Loucy (cell line): ENCODE results near the gene NGEF.

Source experiments
- H2AFZ ChIP-seq: fragments of 200-600 bp; sonication (generic); 2 replicates; pipeline ENCODE4 v1.6.0; 2016; ENCODE audit warnings: antibody characterized with exemption, mild to moderate bottlenecking, low read length, moderate library complexity
- H3F3A ChIP-seq: fragments of 200-600 bp; 2 replicates; pipeline ENCODE4 v1.6.0; 2016; ENCODE audit warnings: antibody characterized with exemption, low read depth, mild to moderate bottlenecking
- H3K27me3 ChIP-seq: fragments of 200-600 bp; sonication (generic); 2 replicates; pipeline ENCODE4 v1.6.1; 2014; ENCODE audit warnings: low read length, mild to moderate bottlenecking; ENCODE audit not compliant: insufficient read depth, poor library complexity, severe bottlenecking
- H3K36me3 ChIP-seq: fragments of 200-600 bp; sonication (generic); 2 replicates; pipeline ENCODE4 v1.6.1; 2016; ENCODE audit warnings: low read length; ENCODE audit not compliant: insufficient read depth
- H3K4me1 ChIP-seq: fragments of 200-600 bp; sonication (generic); 2 replicates; pipeline ENCODE4 v1.5.1; 2014; ENCODE audit warnings: low read length, mild to moderate bottlenecking; ENCODE audit not compliant: insufficient read depth, poor library complexity, severe bottlenecking
- H3K4me2 ChIP-seq: fragments of 200-600 bp; sonication (generic); 2 replicates; pipeline ENCODE4 v1.6.0; 2014; ENCODE audit warnings: antibody characterized with exemption, low read length, low read depth, mild to moderate bottlenecking; ENCODE audit not compliant: poor library complexity, severe bottlenecking
- H3K4me3 ChIP-seq: fragments of 200-600 bp; sonication (generic); 2 replicates; pipeline ENCODE4 v1.5.1; 2014; ENCODE audit warnings: low read length, mild to moderate bottlenecking, mixed read lengths; ENCODE audit not compliant: poor library complexity, severe bottlenecking
- H3K79me2 ChIP-seq: fragments of 200-600 bp; sonication (generic); 2 replicates; pipeline ENCODE4 v1.6.1; 2014; ENCODE audit warnings: low read length; ENCODE audit not compliant: insufficient read depth
- H3K9ac ChIP-seq: fragments of 200-600 bp; sonication (generic); 2 replicates; pipeline ENCODE4 v1.6.0; 2014; ENCODE audit warnings: mild to moderate bottlenecking, low read depth, low read length, moderate library complexity; ENCODE audit not compliant: poor library complexity, severe bottlenecking
- H3K9me2 ChIP-seq: fragments of 200-600 bp; sonication (generic); replicated peaks from 2 replicates; pipeline ENCODE4 v1.6.1; 2016; ENCODE audit warnings: low read depth, low read length, mixed read lengths
- H3K9me3 ChIP-seq: fragments of 200-600 bp; sonication (generic); 2 replicates; pipeline ENCODE4 v1.6.1; 2014; ENCODE audit warnings: mild to moderate bottlenecking, antibody characterized with exemption, low read length, low read depth; ENCODE audit not compliant: insufficient read depth
- H4K20me1 ChIP-seq: fragments of 200-600 bp; sonication (generic); 2 replicates; pipeline ENCODE4 v1.6.0; 2014; ENCODE audit warnings: antibody characterized with exemption, low read length, mild to moderate bottlenecking; ENCODE audit not compliant: insufficient read depth, poor library complexity, severe bottlenecking
- EZH2phosphoT487 ChIP-seq: fragments of 200-600 bp; IDR thresholded peaks from 2 replicates; pipeline ENCODE4 v1.6.1; 2018; ENCODE audit warnings: antibody characterized with exemption, mild to moderate bottlenecking, moderate library complexity, borderline replicate concordance
- TF ChIP-seq, protein P1 (sequence below): fragments of 200-600 bp; sonication (generic); conservative IDR thresholded peaks from 2 replicates; pipeline ENCODE4 v1.5.1; 2014; ENCODE audit warnings: mild to moderate bottlenecking, antibody characterized with exemption, low read length

NGEF gene

DNA sequence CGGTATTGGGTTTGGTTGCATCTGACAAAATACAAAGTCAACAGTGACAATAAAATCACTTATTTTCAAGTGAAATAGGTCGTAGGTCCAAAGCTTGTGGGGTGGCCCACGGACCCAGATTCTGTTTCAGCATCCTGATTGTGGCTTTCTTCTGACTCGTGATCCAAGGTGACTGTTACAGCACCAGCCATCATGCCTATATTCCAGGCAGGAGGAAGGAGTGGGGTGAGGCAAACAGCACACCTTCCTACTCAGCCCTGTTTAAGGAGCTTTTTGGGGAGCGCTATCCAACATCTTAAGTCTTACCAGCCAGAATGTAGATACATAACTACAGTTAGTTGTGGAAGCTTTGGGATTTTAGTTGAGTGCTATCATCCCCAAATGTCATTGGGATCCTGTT is 151.7 kb downstream of the NGEF start:
- no peak overlapping the region for H2AFZ ChIP-seq
- no peak overlapping the region for H3K4me3 ChIP-seq
- no peaks in the 10 kb centered on the region for H3F3A ChIP-seq
- H3K4me2 ChIP-seq = no peak overlapping the region
- H3K9me3 ChIP-seq = no peaks in the 10 kb centered on the region
- H3K79me2 ChIP-seq = no peaks in the 10 kb centered on the region
- no peak overlapping the region for H3K9ac ChIP-seq
- no peak for TF ChIP-seq EZH2phosphoT487
- TF ChIP-seq, protein P1, sequence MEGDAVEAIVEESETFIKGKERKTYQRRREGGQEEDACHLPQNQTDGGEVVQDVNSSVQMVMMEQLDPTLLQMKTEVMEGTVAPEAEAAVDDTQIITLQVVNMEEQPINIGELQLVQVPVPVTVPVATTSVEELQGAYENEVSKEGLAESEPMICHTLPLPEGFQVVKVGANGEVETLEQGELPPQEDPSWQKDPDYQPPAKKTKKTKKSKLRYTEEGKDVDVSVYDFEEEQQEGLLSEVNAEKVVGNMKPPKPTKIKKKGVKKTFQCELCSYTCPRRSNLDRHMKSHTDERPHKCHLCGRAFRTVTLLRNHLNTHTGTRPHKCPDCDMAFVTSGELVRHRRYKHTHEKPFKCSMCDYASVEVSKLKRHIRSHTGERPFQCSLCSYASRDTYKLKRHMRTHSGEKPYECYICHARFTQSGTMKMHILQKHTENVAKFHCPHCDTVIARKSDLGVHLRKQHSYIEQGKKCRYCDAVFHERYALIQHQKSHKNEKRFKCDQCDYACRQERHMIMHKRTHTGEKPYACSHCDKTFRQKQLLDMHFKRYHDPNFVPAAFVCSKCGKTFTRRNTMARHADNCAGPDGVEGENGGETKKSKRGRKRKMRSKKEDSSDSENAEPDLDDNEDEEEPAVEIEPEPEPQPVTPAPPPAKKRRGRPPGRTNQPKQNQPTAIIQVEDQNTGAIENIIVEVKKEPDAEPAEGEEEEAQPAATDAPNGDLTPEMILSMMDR = no peak
- H3K9me2 ChIP-seq = no peaks in the 10 kb centered on the region
- no peaks in the 10 kb centered on the region for H3K27me3 ChIP-seq
- H3K36me3 ChIP-seq = peaks cover 34% of the 10 kb centered on the region; the same call in 1 of the 2 replicates
- no peaks in the 10 kb centered on the region for H4K20me1 ChIP-seq
- H3K4me1 ChIP-seq = no peaks in the 10 kb centered on the region

DNA sequence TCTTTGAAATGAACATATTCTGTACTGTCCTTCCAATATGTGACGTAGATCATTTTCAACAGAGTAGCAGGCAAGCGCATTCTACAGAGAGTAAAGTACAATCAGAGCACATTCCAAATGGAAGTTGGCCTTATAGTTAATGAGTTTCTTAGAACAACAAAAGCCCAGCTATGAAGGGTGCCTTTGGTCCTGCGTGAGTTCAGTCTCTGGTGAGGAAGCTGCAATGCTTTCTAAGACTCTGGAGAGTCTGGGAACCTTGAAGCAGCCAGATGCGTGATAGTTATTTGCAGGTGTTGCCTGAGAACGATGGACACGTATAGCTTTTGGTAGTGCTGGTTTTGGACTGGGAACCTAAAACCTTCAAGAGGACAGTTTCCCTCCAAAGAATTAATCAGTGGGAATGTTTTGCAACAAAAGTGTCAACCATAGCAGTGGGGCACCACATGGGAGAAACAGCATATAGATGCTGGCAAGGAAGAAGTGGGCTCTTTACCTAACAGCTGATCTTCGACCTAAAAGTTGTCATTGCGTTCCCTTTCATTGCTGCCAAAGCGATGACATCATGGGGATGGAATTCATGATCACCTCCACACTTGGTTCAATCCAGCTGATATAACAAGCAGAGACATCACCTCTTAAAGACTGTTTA is 152.3 kb downstream of the NGEF start:
- no peak overlapping the region for H3K4me2 ChIP-seq

DNA sequence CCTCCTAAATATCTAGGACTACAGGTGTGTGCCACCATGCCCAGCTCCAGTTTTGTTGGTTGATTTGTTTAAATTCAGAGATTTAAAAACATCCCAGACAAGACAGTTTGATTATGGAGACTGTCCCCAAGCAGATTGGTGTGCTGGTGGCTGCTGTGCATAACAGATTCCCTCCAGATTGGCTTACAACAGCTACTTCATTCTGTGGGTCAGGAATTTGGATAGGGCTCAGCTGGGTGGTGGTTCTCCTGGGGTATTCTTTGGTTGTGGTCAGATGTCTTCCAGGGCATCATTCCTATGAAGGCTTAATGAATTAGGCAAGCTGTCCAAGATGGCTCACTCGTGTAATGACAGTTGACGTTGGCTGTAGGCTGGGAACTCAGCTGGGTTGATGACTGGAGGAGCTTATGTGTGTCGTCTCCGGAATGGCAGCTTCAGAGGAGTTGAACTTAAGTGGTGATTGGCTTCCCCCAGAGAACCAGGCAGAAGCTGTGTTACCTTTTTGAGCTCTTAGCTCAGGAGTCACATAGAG is 153.6 kb downstream of the NGEF start:
- Histone ChIP-seq H3K36me3 (peaks cover 45% of the 10 kb centered on the region; the same call in 1 of the 2 replicates), H3K9me3 (no peaks in the 10 kb centered on the region), H3K4me1 (no peaks in the 10 kb centered on the region)

More for the DNA sequence above, 152.3 kb downstream of the NGEF start:
- no peak for TF ChIP-seq EZH2phosphoT487
- TF ChIP-seq, protein P1 = no peak
- Histone ChIP-seq H3K9me2 (no peaks in the 10 kb centered on the region), H3K9me3 (no peaks in the 10 kb centered on the region), H3K36me3 (peaks cover 38% of the 10 kb centered on the region; the same call in 1 of the 2 replicates), H4K20me1 (no peaks in the 10 kb centered on the region), H2AFZ (no peak overlapping the region), H3K4me3 (no peak overlapping the region), H3K9ac (no peak overlapping the region), H3K79me2 (no peaks in the 10 kb centered on the region), H3K4me1 (no peaks in the 10 kb centered on the region), H3F3A (no peaks in the 10 kb centered on the region), H3K27me3 (no peaks in the 10 kb centered on the region)

More for the DNA sequence above, 153.6 kb downstream of the NGEF start:
- Histone ChIP-seq H3K9me2 (no peaks in the 10 kb centered on the region), H3K27me3 (no peaks in the 10 kb centered on the region), H3F3A (no peaks in the 10 kb centered on the region), H3K9ac (no peak overlapping the region), H3K4me2 (no peak overlapping the region), H2AFZ (no peak overlapping the region), H4K20me1 (no peaks in the 10 kb centered on the region), H3K79me2 (no peaks in the 10 kb centered on the region), H3K4me3 (no peak overlapping the region)
- TF ChIP-seq, protein P1 = no peak
- TF ChIP-seq EZH2phosphoT487 = no peak
